GM21381 (cell line): Measurements from ENCODE around the gene COG8.

ENCODE experiments used
- ATAC-seq: cut with Tn5 transposase; IDR thresholded peaks from one replicate; pipeline ENCODE4 v1.9.1; 2021; ENCODE audit warnings: mild to moderate bottlenecking, moderate library complexity; ENCODE audit not compliant: unreplicated experiment

Gene COG8

DNA sequence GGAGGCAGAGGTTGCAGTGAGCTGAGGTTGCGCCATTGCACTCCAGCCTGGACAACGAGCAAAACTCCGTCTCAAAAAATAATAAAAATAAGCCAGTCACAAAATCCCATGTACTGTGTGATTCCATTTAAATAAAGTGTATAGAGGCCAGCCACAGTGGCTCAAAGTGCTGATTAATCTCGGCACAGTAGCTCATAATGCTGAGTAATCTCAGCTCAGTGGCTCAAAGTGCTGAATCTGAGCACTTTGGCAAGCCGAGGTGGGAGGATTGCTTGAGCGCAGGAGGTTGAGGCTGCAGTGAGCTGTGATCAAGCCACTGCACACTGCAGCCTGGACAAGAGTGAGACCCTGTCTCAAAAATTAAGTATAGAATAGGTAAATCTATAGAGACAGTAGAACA lies 7.3 kb upstream of the COG8 start:
- no peak for ATAC-seq

DNA sequence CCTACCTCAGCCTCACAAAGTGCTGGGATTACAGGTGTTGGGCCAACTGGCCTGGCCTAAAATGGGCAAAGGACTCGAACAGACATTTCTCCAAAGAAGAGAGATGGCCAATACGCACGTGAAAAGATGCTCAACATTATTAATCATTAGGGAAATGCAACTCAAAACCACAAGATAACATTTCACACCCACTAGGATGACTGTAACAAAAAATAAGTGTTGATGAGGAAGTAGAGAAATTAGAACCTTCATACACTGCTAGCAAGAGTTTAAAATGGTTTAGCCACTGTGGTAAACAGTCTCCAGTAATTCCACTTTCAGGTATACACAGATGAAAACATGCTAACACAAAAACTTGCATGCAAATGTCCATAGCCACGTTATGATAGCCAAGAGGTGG lies 6.6 kb upstream of the COG8 start:
- ATAC-seq = no peak

DNA sequence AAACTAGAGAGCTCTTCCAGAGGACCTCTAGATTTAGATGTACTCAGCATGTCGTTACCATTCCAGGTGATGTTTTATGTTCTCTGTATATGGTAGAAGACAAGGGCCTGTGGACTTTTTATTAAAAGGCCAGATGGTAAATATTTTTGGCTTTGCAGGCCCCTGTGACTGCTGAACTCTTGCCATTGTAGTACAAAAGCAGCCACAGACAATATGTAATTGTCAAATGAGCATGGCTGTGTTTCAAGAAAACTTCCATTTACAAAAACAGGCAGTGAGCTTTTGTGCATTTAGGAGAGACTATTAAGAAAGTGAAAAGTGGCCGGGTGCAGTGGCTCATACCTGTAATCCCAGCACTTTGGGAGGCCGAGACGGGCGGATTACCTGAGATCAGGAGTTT lies 4.8 kb upstream of the COG8 start:
- ATAC-seq = no peak

DNA sequence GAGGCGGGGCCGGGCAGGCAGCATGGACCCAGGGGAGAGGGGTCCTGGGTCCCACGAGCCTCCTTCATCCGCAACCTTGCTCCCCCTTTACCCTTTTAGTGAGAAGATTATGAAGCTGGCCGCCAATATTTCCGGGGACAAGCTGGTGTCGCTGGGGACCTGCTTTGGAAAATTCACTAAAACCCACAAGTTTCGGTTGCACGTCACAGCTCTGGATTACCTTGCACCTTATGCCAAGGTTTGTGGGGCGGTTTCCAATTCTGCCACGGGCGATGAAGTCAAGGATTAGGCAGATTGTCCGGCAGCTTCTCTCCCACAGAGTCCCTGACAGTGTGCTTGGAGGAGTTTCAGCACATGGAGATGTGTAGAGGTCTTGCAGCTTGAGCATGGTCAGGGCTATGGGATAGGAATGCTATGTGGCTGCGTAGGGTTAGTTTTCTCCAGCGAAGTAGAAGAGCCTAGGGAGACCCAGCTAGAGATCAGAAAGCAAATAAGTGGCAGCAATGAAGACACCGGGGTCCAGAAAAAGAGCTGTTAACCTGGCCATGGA lies 806 bp upstream of the COG8 start:
- ATAC-seq = no peak

DNA sequence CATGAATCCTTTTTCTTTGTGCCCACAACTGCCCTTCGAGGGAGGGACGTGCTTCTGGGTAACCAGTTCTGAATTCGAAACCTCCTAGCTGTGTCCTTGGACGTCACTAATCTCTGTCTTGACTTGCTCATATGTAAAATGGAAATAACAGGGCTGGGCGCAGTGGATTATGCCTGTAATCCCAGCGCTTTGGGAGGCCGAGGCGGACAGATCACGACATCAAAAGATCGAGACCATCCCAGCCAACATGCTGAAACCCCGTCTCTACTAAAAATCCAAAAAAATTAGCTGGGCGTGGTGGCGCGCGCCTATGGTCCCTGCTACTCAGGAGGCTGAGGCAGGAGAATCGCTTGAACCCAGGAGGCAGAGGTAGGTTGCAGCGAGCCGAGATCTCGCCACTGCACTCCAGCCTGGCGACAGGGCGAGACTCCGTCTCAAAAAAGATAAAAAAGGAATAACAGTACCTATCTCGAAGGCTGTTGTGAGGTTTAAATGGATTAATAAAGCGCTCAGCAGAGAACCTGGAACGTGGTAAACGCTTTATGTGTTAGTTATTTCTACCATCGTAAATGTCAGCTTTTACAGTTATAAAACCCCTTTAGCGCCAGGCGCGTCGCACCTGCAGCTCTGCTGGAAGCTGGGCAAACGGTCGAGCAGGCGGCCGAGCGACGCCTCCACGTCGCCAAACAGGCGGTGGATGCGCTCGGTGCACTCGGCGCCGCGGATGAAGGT lies 641 bp downstream of the COG8 start:
- ATAC-seq = peak; percentile 3

DNA sequence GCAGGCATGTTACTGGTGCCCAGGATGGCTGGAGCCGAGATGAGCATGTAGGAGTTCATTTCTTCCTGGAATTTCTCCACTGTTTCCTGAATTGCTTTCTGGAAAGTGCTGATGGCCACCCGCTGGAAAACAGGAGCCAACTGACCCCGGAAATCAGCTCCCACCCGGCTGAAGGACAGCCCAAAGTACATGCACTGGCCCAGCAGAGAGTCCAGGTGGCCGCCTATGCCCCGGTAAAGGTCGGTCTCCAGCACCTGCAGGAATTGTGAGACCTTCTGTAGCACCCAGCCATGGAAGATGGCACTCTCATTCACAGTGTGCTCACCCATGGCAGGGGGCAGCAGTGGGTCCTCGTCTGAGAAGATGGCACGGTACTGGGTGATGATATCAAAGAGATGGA lies 4.7 kb downstream of the COG8 start:
- ATAC-seq = no peak

DNA sequence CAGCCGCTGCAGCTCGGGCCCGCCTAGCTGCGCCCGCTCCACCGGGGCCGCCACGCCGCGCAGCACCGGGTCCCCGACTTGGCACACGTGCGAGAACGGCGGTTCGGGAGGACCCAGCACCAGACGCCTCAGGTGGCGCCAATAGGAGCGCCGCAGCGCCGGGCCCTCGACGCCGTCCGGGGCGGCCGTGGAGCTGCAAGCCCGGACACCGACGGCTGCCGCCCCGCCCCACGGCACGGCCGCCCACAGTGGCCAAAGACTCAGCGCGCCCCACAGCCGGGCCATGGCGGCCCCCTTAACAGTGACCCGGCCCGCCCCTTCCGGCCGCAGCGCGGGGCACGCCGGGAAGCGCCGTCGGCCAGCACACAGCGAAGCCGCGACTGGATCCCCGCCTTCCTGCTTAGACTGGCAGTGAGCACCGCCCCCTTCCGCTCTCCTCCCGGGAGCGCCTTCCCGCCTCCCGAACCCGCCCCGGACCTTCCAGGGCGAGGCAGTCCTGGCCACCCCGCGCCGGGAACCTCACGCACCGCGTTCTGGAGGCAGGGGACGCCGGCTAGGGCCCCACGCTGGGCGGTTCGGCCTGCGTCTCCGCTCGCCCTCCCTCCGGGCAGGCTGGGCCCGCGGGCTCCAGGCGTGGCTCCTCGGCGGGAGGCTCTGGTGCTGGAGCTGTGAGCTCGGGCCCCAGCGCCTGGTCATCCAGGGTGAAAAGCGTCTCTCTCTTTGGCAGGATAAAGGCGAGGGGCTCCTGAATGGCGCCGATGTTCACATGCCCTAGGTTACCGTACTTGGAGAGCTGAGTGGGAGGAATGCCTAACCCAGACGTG lies 8.9 kb downstream of the COG8 start, which contains the start of gene PDF:
TSS of gene PDF (minus strand) at position 303 of the 824 bp plus-strand sequence. CDS start at position 285, 18 bp downstream.
- peak; percentile 93 for ATAC-seq

DNA sequence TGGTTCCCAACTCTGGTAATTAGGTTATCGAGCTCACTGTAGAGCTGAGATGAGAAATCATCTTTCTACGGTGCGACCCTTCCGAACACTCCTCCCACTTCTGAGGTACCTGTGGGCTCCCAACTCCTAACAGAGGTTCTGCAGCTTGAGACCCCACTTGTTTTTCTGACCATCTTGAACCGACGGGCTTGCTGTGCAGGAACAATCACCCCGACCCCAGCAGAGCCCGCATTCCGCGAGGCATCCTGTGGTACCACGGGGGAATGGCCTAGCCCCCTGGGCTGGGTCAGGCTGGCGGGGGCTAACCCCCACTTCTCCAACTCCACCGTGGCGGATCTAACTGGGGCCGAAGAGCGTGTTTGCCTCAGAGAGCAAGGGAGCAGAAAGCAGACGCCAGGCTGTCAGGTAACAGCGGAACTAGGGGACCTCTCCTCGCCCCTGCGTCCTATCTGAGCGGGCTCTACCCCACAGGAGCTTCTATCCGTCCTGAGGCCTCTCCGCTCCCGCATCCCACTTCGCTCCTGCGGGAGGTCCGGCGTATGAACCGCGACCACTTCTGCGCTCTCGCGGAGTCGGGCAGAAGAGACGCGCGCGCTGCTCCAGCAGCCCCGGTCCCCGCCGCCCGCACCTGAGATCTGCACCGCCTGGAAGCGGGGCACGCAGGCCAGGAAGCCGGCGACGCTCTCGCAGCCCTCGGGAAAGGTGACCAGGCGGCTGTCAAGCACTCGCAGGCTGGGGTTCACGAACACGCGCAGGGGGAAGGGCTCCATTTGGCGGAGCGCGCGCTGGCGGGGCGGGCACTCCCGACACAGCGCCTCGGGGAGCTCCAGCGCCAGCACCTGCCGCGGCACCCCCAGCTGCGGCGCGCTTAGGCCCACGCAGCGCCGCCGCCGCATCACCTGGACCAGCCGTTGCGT lies 9.7 kb downstream of the COG8 start:
- peak; percentile 28 for ATAC-seq

DNA sequence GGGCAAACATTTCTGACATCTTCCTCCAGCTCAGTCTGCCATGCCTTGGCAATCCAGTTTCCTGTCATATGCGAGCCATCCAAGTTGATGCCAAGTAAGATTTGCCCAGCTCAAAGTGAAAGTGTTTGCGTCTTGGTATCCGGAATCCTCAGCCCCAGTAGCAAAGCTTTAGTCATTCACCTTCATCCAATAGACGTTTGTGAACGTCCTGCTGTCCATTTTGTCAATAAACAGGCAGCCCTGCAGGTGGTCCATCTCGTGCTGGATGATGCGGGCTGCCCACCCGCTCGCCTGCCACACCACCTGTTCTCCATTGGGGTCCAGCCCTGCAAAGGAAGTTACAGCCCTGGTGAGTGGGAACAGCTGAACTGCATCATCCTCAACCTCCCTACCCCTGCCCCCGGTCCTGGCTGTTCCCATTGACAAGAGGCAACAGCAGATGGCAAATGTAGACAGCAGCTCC lies 10.5 kb downstream of the COG8 start:
- no peak for ATAC-seq

DNA sequence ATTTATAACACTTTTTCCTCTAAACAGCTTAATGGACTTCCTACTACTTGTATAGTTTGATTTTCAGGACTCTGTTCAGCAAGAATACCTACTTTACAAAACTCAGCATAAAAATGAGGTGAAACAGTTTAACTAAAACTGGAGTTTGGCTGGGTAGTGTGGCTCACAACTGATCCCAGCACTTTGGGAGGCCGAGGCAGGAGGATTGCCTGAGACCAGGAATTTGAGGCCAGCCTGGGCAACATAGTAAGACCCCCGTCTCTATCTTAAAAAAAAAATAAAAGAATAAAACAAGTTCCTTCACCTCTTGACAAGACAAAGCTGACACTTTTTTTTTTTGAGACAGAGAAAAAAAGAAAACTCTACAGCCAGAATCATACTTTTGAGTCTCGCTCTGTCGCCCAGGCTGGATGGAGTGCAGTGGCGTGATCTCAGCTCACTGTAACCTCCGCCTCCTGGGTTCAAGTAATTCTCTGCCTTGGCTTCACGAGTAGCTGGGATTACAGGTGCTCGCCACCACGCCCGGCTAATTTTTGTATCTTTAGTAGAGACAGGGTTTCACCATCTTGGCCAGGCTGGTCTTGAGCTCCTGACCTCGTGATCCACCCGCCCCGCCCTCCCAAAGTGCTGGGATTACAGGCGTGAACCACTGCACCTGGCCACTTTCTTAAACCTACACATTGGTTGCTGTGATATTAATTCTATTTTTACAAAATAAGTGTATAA lies 11.6 kb downstream of the COG8 start:
- ATAC-seq = no peak

DNA sequence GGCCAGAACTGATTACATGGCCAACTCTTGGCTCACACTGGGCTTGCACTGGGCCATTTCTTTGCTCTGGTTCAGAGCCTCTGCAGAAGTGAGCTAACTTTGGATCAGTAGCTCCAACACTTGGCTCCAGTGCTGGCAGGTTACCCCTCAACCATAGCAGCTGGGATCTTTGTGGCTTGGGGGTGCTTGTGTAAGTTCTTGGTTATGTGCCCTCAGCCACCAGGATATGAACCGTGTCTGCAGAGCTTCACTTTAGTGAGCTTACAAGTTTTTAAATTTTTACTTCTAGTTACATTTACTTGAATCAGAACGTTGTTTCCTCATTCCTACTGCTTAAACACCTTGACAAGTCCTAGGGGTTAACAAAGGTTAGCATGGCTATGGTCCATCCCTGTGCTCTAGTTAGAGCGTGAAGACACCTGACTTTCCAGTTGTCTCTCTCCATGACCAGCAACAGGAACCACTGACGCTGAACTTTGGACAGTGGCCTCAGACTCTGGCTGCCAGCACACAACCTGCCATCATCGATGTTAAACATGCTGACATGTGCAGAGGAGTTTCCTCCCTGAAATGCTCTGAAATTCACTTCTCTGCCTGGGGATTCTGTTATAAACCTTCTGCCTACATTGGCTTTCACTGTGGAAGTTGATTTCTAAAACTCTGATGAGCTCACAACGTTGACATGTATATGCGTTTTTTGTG lies 13.0 kb downstream of the COG8 start:
- no peak for ATAC-seq

DNA sequence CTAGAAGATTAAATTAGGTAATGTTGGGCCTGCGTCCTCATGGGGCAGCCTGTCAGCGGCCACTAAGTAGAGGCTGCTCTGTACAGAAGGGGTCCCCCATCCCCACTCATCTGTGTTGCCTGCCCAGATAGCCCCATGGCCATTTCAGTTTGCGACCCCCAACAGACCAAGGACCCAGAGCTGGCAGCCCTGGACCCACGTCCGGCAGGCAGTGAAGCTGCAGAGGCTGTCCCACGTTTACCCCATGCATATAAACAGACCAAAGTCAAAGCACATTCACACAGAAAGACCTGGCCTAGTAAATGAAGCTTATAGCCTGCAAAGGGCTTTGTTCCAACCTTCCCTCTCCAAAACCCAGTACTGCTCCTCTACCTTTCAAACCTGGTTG lies 13.6 kb downstream of the COG8 start:
- no peak for ATAC-seq

DNA sequence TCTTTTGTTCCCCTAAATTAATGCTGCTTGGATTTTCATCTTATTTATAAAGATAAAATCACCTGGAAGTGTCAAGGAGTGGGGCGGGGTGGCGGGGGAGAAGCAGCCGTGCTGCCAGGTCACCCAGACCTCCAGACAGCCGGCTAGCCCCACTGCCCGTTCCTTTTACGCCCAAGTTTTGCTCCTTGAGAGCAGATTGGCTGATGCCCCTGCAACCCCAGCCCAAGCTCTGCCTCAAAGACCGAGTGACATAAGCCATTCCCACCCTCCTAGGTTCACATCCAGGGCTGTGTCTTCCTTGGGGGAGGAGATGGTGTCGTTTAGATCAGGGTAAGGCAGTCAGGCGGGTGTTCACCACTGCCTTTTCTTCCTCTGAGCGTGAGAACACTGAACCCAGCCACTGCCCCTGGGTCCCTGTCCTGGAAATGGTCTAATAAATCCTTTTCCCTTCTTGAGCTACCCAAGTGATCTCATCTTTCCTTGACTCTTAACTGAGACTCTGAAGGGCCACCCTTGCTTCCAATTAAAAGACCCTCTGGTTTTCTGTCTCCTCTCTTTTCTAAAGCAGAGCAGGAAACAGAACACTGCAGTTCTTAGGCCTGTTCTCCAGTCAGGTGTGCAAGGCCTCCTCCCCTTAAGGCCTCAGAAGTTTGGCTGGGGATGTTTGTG lies 14.6 kb downstream of the COG8 start:
- no peak for ATAC-seq

DNA sequence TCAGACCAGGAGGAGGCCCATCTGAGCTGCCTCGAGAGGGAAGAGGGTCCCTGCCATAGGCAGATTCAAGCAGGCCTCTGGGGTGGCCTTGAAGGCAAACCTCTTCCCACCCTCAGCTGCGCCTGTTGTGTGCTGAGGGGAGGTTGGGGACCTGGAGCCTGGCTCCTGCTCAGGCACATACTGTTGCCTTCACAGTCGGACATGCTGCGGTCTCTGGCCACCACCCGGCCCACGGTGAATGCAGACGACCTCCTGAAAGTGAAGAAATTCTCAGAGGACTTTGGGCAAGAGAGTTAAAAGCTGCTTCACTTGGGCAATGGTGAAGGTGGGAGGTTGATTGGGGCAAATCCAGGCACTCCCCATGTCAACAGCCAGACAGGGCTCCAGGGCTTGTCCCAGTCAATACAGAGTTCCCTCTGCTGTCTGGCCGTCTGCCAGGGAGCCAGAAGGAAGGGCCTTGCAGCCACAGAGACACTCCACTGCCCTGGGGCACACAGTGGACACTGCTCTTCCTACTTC lies 15.3 kb downstream of the COG8 start:
- ATAC-seq = no peak

DNA sequence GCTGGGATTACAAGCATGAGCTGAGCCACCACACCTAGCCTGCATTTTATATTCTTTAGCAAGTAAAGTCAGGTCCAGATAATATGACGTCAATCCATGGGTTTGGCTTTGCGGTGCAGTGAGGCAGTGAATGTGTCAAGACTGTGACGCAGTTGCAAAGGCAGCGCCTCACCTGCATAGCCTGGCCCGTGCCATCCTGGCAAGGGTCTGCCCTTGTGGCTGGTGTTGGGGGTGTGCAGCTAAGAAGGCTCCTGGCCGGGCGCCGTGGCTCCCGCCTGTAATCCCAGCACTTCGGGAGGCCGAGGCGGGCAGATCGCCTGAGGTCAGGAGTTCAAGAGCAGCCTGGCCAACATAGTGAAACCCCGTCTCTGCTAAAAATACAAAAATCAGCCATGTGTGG lies 15.9 kb downstream of the COG8 start:
- no peak for ATAC-seq

DNA sequence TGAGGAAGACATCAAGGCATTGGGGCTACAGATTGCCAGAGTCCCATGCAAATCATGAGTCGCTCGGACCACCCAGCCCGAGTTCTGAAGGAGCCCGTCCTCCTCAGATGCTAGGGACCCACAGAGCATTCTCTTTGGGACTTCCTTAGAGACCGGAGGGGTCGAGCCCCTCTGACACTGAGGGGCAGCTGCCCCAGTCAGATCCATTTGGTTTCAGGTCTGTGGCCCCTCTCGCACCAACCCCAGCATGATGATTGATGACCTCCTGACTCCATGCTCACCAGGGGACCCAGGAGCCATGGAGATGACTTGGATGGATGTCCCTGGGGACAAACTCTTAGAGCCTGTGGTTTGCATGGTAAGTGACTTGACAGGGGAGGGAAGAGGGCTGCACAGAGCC lies 17.0 kb downstream of the COG8 start:
- ATAC-seq = no peak

DNA sequence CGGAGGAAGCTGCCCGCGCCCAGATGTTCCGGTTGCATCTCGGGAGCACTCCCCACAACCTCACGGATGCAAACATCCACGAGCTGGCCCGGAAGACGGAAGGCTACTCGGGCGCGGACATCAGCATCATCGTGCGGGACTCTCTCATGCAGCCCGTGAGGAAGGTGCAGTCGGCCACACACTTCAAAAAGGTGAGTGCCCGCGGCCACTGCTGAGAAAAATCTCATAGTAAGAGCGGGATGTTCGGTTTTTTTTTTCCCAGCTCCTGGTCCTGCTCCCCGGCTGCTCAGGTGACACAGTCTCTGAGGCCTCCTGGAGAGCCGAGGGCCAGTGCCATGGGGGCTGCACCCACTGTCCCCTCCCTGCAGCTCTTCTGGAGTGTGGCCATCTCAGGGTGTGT lies 18.3 kb downstream of the COG8 start:
- ATAC-seq = no peak

DNA sequence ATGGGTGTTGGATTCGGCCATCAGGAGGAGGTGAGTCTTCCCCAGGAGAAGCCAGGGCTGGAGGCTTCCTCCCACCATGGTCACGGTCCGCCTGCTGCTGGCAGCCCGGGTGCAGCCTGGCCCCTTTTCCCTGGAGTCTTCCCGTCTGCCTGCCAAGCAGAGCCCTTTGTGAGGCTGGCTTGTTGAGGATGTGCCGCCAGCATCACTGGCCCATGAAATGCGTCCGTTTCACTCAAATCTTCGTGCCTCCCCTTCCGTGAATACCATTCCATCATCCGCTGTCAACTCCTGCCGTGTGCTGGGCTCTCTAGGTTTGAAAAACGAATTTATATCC lies 18.7 kb downstream of the COG8 start:
- no peak for ATAC-seq
